ENCODE data around the gene RAD23B.

DNA sequence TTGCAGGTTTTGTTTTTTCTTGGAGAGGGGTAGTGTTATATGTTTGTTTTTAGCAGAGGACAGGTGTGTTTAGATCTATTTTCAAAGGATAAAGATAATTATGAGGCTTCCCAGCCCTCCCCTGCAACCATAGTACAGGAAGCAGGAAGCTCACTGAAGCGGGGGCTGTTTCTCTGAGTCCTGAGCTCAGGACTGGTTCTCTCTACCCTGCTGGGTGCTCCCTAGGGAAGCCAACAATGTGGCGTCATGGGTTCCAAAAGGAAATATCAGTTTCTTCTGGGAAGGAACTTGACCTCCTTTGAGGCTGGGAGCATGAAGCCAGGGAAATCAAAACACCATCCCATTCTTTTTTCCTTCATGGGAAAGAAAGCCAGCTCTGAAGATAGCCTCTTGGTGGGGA lies 62.2 kb downstream of the RAD23B start:
- TF ChIP-seq, protein P1, sequence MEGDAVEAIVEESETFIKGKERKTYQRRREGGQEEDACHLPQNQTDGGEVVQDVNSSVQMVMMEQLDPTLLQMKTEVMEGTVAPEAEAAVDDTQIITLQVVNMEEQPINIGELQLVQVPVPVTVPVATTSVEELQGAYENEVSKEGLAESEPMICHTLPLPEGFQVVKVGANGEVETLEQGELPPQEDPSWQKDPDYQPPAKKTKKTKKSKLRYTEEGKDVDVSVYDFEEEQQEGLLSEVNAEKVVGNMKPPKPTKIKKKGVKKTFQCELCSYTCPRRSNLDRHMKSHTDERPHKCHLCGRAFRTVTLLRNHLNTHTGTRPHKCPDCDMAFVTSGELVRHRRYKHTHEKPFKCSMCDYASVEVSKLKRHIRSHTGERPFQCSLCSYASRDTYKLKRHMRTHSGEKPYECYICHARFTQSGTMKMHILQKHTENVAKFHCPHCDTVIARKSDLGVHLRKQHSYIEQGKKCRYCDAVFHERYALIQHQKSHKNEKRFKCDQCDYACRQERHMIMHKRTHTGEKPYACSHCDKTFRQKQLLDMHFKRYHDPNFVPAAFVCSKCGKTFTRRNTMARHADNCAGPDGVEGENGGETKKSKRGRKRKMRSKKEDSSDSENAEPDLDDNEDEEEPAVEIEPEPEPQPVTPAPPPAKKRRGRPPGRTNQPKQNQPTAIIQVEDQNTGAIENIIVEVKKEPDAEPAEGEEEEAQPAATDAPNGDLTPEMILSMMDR (IDR thresholded peaks at IDR 0.05; ENCODE audit: low read depth, low read length): no peak
- TF ChIP-seq EZH2phosphoT487 (IDR thresholded peaks at IDR 0.05; ENCODE audit: low read depth): no peak
